H1 (cell line): ENCODE measurements around the gene DDC. TPM values are rescaled to one million over a fixed set of nuclear protein-coding genes. Genes with fewer than 3 reads are reported as not detected.

ENCODE experiments used
- CTCF ChIA-PET: fragments of 300-600 bp; sonication (Branson Sonifier 250); formaldehyde crosslinking; loops from one replicate; lab custom pipeline; 2021; ENCODE audit not compliant: partially characterized antibody; lab: Charles Lee
- POLR2A ChIA-PET: fragments of 300-600 bp; sonication (Branson Sonifier 250); formaldehyde crosslinking; loops from one replicate; lab custom pipeline; 2021; ENCODE audit warnings: inconsistent platforms; ENCODE audit not compliant: partially characterized antibody; lab: Charles Lee
- DNase-seq, 2 experiments: peaks; one replicate each; pipeline versions ENCODE4 v3.0.0 to v3.0.0-alpha.2; 2010 to 2022; ENCODE audit warnings: low spot score in 2 of 2, low read depth in 1 of 2, mixed read lengths in 1 of 2
- FAIRE-seq: peaks from 2 replicates; lab custom pipeline; 2011; peaks lifted over from hg19 to GRCh38; lab: Jason Lieb, UNC
- H2AFZ ChIP-seq: 2 replicates; pipeline ENCODE4 v1.8.1; 2012; ENCODE audit warnings: low read length, inconsistent platforms
- H2AK5ac ChIP-seq: 2 replicates; pipeline ENCODE4 v1.6.1; 2013; ENCODE audit warnings: low read depth, low read length
- H2BK120ac ChIP-seq: replicated peaks from 2 replicates; pipeline ENCODE3; 2013; ENCODE audit warnings: low read depth, low read length, inconsistent platforms
- H2BK12ac ChIP-seq: 2 replicates; pipeline ENCODE4 v1.6.1; 2013; ENCODE audit warnings: low read depth, low read length
- H2BK15ac ChIP-seq: 2 replicates; pipeline ENCODE4 v1.6.1; 2013; ENCODE audit warnings: low read length
- H2BK20ac ChIP-seq: 2 replicates; pipeline ENCODE4 v1.6.1; 2013; ENCODE audit warnings: low read length
- H2BK5ac ChIP-seq: 2 replicates; pipeline ENCODE4 v1.6.1; 2013; ENCODE audit warnings: low read depth, low read length
- H3K14ac ChIP-seq: 2 replicates; pipeline ENCODE4 v1.6.1; 2013; ENCODE audit warnings: inconsistent platforms; ENCODE audit not compliant: insufficient read length
- H3K18ac ChIP-seq: 2 replicates; pipeline ENCODE4 v1.6.1; 2013; ENCODE audit warnings: low read length; ENCODE audit errors: extremely low read depth
- H3K23ac ChIP-seq: 2 replicates; pipeline ENCODE4 v1.6.1; 2013; ENCODE audit warnings: inconsistent platforms; ENCODE audit not compliant: insufficient read length
- H3K23me2 ChIP-seq: 2 replicates; pipeline ENCODE4 v1.6.1; 2013; ENCODE audit warnings: low read depth, low read length
- H3K27ac ChIP-seq: 2 replicates; pipeline ENCODE4 v1.6.1; 2011; ENCODE audit warnings: low read depth, low read length, inconsistent platforms
- H3K27me3 ChIP-seq, 4 experiments: replicated peaks in 1 of 4; 1 replicate in 1 of 4; 2 replicates in 3 of 4; pipeline versions ENCODE4 v1.6.1 to v1.8.1; 2011 to 2013; ENCODE audit warnings: low read length in 3 of 4, mild to moderate bottlenecking in 3 of 4, inconsistent platforms in 2 of 4, mixed read lengths in 2 of 4, moderate library complexity in 1 of 4; ENCODE audit not compliant: control insufficient read depth in 3 of 4, insufficient read depth in 3 of 4; ENCODE audit errors: extremely low read depth in 1 of 4
- H3K36me3 ChIP-seq, 4 experiments: 2 replicates each; pipeline versions ENCODE4 v1.6.1 to v1.8.1; 2011 to 2013; ENCODE audit warnings: mild to moderate bottlenecking in 4 of 4, low read length in 3 of 4, moderate library complexity in 2 of 4, control low read depth in 1 of 4, inconsistent platforms in 1 of 4; ENCODE audit not compliant: insufficient read depth in 4 of 4, control insufficient read depth in 2 of 4
- H3K4ac ChIP-seq: replicated peaks from 2 replicates; pipeline ENCODE3; 2013; ENCODE audit warnings: low read length, low read depth, mixed read lengths, inconsistent platforms; ENCODE audit not compliant: insufficient read length
- H3K4me1 ChIP-seq, 4 experiments: replicated peaks in 1 of 4; 1 replicate in 1 of 4; 2 replicates in 3 of 4; pipeline versions ENCODE4 v1.6.1 to v1.8.1; 2011 to 2013; ENCODE audit warnings: low read length in 3 of 4, inconsistent platforms in 2 of 4, mixed read lengths in 1 of 4; ENCODE audit not compliant: insufficient read depth in 4 of 4, control insufficient read depth in 3 of 4
- H3K4me2 ChIP-seq, 2 experiments: 2 replicates each; pipeline versions ENCODE4 v1.6.1 to v1.8.1; 2011 to 2013; ENCODE audit warnings: low read depth in 2 of 2, low read length in 2 of 2, control low read depth in 1 of 2, inconsistent platforms in 1 of 2, mild to moderate bottlenecking in 1 of 2; ENCODE audit not compliant: insufficient read depth in 1 of 2
- H3K4me3 ChIP-seq, 4 experiments: fragments of 200-600, 300-600 bp in 1 of 4; sonication (generic), shearing (Covaris generic), sonication (Bioruptor Twin) in 1 of 4; 2 replicates each; pipeline versions ENCODE4 v1.5.1 to v1.8.1; 2011 to 2016; ENCODE audit warnings: low read length in 4 of 4, low read depth in 3 of 4, control low read depth in 2 of 4, inconsistent platforms in 2 of 4, mild to moderate bottlenecking in 2 of 4, mixed read lengths in 1 of 4, moderate library complexity in 1 of 4; ENCODE audit not compliant: insufficient read depth in 2 of 4; ENCODE audit errors: extremely low read depth in 1 of 4
- H3K56ac ChIP-seq: replicated peaks from 2 replicates; pipeline ENCODE3; 2013; ENCODE audit warnings: low read depth, mild to moderate bottlenecking, mixed read lengths, low read length, inconsistent platforms; ENCODE audit not compliant: insufficient read length
- H3K79me1 ChIP-seq: 2 replicates; pipeline ENCODE4 v1.6.1; 2013; ENCODE audit warnings: low read depth, low read length, control low read depth
- H3K79me2 ChIP-seq, 2 experiments: 2 replicates each; pipeline versions ENCODE4 v1.6.1 to v1.8.1; 2012 to 2013; ENCODE audit warnings: low read length in 2 of 2, mild to moderate bottlenecking in 2 of 2, inconsistent platforms in 1 of 2; ENCODE audit not compliant: insufficient read depth in 2 of 2, control insufficient read depth in 1 of 2
- H3K9ac ChIP-seq, 4 experiments: replicated peaks in 1 of 4; 1 replicate in 1 of 4; 2 replicates in 3 of 4; pipeline versions ENCODE4 v1.6.1 to v1.8.1; 2011 to 2013; ENCODE audit warnings: low read depth in 3 of 4, low read length in 3 of 4, control low read depth in 2 of 4, mild to moderate bottlenecking in 2 of 4, moderate library complexity in 2 of 4, inconsistent platforms in 1 of 4; ENCODE audit errors: extremely low read depth in 1 of 4
- H3K9me3 ChIP-seq, 2 experiments: 2 replicates each; pipeline versions ENCODE4 v1.6.1 to v1.8.1; 2012 to 2013; ENCODE audit warnings: mild to moderate bottlenecking in 2 of 2, moderate library complexity in 2 of 2, control low read depth in 1 of 2, inconsistent platforms in 1 of 2, low read depth in 1 of 2, low read length in 1 of 2, mixed read lengths in 1 of 2; ENCODE audit not compliant: insufficient read depth in 2 of 2
- H4K20me1 ChIP-seq, 2 experiments: replicated peaks in 1 of 2; 2 replicates each; pipeline versions ENCODE3 to v1.8.1; 2011 to 2013; ENCODE audit warnings: inconsistent platforms in 2 of 2, low read length in 2 of 2, mild to moderate bottlenecking in 1 of 2; ENCODE audit not compliant: insufficient read depth in 2 of 2, control insufficient read depth in 1 of 2
- H4K5ac ChIP-seq: 2 replicates; pipeline ENCODE4 v1.6.1; 2013; ENCODE audit warnings: low read length, low read depth, mixed read lengths, inconsistent platforms; ENCODE audit not compliant: insufficient read length
- H4K8ac ChIP-seq: 2 replicates; pipeline ENCODE4 v1.8.0; 2013; ENCODE audit warnings: mild to moderate bottlenecking, moderate library complexity, low read length, inconsistent platforms; ENCODE audit not compliant: insufficient read depth; ENCODE audit errors: extremely low read depth
- H4K91ac ChIP-seq: replicated peaks from 2 replicates; pipeline ENCODE3; 2013; ENCODE audit warnings: low read length, mixed read lengths, inconsistent platforms; ENCODE audit not compliant: insufficient read length
- BACH1 ChIP-seq: IDR thresholded peaks from 2 replicates; pipeline ENCODE4 v1.6.1; 2012; ENCODE audit warnings: low read length, improper control_type of control experiment
- BCL11A ChIP-seq, 2 experiments: IDR thresholded peaks; one replicate each; pipeline ENCODE4 v1.6.1; 2011; ENCODE audit warnings: low read depth in 2 of 2, low read length in 2 of 2, mild to moderate bottlenecking in 2 of 2
- BRCA1 ChIP-seq: IDR thresholded peaks from 2 replicates; pipeline ENCODE4 v1.6.1; 2012; ENCODE audit warnings: low read depth, low read length, improper control_type of control experiment
- GABPA ChIP-seq: IDR thresholded peaks from 2 replicates; pipeline ENCODE4 v1.6.1; 2011; ENCODE audit warnings: mild to moderate bottlenecking, low read length, moderate library complexity, borderline replicate concordance; ENCODE audit not compliant: insufficient read depth
- KDM5A ChIP-seq: fragments of 200-600 bp; IDR thresholded peaks from 2 replicates; pipeline ENCODE4 v1.7.1; 2012; ENCODE audit warnings: mild to moderate bottlenecking, low read length, inconsistent platforms, mixed read lengths
- RNF2 ChIP-seq: fragments of 200-900, 300-1000 bp; sonication (generic); IDR thresholded peaks from 2 replicates; pipeline ENCODE4 v1.7.1; 2016; ENCODE audit warnings: borderline replicate concordance, low read depth, mild to moderate bottlenecking, antibody characterized with exemption, low read length; ENCODE audit not compliant: poor library complexity, severe bottlenecking; ENCODE audit errors: missing control alignments
- RXRA ChIP-seq: IDR thresholded peaks from 2 replicates; pipeline ENCODE4 v1.6.1; 2011; ENCODE audit warnings: low read depth, mild to moderate bottlenecking, low read length, moderate library complexity; ENCODE audit not compliant: insufficient read depth
- SAP30 ChIP-seq: fragments of 300-600 bp; sonication (generic); IDR thresholded peaks from 2 replicates; pipeline ENCODE4 v1.7.1; 2012; ENCODE audit warnings: low read length, moderate library complexity, mild to moderate bottlenecking, inconsistent platforms; ENCODE audit not compliant: insufficient read depth, insufficient replicate concordance
- SP4 ChIP-seq: IDR thresholded peaks from 2 replicates; pipeline ENCODE4 v1.6.1; 2012; ENCODE audit warnings: low read length, inconsistent platforms
- SUZ12 ChIP-seq: fragments of 200-600 bp; sonication (generic); IDR thresholded peaks from 2 replicates; pipeline ENCODE4 v1.6.1; 2012; ENCODE audit warnings: mild to moderate bottlenecking, inconsistent platforms, low read length, moderate library complexity, mixed read lengths
- TAF1 ChIP-seq: IDR thresholded peaks from 2 replicates; pipeline ENCODE4 v1.6.1; 2011; ENCODE audit warnings: mild to moderate bottlenecking, low read depth, low read length
- YY1 ChIP-seq: IDR thresholded peaks from 2 replicates; pipeline ENCODE4 v1.6.1; 2011; ENCODE audit warnings: low read depth, mild to moderate bottlenecking, low read length
- ZNF274 ChIP-seq: IDR thresholded peaks from 2 replicates; pipeline ENCODE4 v1.7.0; 2012; ENCODE audit warnings: low read length, borderline replicate concordance; ENCODE audit errors: extremely low read depth
- WGBS, 2 experiments: shearing (Covaris generic) in 1 of 2; methylation state at CpG; one replicate each; pipeline versions ENCODE4 v1.1.6 to v1.1.7; 2013 to 2015; ENCODE audit warnings: low lambda C conversion rate in 2 of 2, mixed read lengths in 2 of 2, inconsistent platforms in 1 of 2, low coverage in 1 of 2, missing lambda C conversion rate in 1 of 2; ENCODE audit not compliant: insufficient replicate concordance in 2 of 2, insufficient coverage in 1 of 2, insufficient read length in 1 of 2; ENCODE audit errors: extremely low coverage in 1 of 2, missing lambda C conversion rate in 1 of 2; 5-methylcytosine and 5-hydroxymethylcytosine counted together
- polyA plus RNA-seq, 7 experiments: library from polyadenylated mRNA; depleted of rRNA in 3 of 7; stranded (reverse) in 5 of 7; unstranded in 2 of 7; fragments of >200 nt in 5 of 7; fragments of 200-250 nt in 2 of 7; gene quantifications; 1 replicate in 5 of 7; 2 replicates in 1 of 7; 4 replicates in 1 of 7; pipeline versions ENCODE4 v1.2.1 to v1.2.3, GENCODE V29; 2011 to 2013; ENCODE audit warnings: missing spikeins in 2 of 7, mixed read lengths in 2 of 7
- total RNA-seq: library from RNA; stranded (reverse); fragmentation: NEBNext Ultra II Directional; extraction: Animal tissue kit (Norgen Biotek cat#: 25700); gene quantifications from 2 replicates; pipeline ENCODE4 v1.2.1, GENCODE V29; 2021

Gene DDC
- total and polyA plus RNA-seq, 2 of the 8 experiments (the other 6 are each of a cell fraction or from before 2014, with no cell fraction given): 0.05 TPM; not detected in 1

GRCh38 chr7:50594734-50595485 lies 29.7 kb upstream of the DDC start:
- Histone ChIP-seq H2BK20ac (no peak overlapping the region), H4K8ac (no peak overlapping the region)

More at GRCh38 chr7:50594734-50595485, 29.7 kb upstream of the DDC start:
- no peak overlapping the region for H3K27ac ChIP-seq
- H4K91ac ChIP-seq: no peak overlapping the region
- H3K56ac ChIP-seq: no peak overlapping the region
- H3K9me3 ChIP-seq: no peaks in the 10 kb centered on the region
- TF ChIP-seq RXRA (no peak), ZNF274 (no peak), SP4 (no peak), GABPA (no peak), RNF2 (no peak), TAF1 (no peak), BRCA1 (no peak), BACH1 (no peak), BCL11A (IDR thresholded peaks at IDR 0.05; ENCODE audit: low read depth in 2 of 2, low read length in 2 of 2) (no peak), KDM5A (no peak), YY1 (no peak), SUZ12 (no peak), SAP30 (no peak)
- FAIRE-seq (no peak), DNase-seq (no peak)
- H2BK120ac ChIP-seq: no peak overlapping the region
- no peaks in the 10 kb centered on the region for H3K27me3 ChIP-seq
- no peaks in the 10 kb centered on the region for H3K23me2 ChIP-seq
- H3K4ac ChIP-seq: no peak overlapping the region
- no peak overlapping the region for H3K4me2 ChIP-seq
- H3K14ac ChIP-seq: no peak overlapping the region
- H3K4me3 ChIP-seq: no peak overlapping the region
- H3K36me3 ChIP-seq: peaks cover 3 to 17% (median 14%) of the 10 kb centered on the region in 4 experiments; a peak in 7 of 8 replicates
- no peak overlapping the region for H2BK12ac ChIP-seq
- H2BK15ac ChIP-seq: no peak overlapping the region
- H3K79me1 ChIP-seq: no peaks in the 10 kb centered on the region; the same call in 1 of the 2 replicates
- H3K4me1 ChIP-seq: no peaks in the 10 kb centered on the region; a peak in 1 of 7 replicates
- peaks cover 0 to 2% of the 10 kb centered on the region in 2 experiments for H4K20me1 ChIP-seq
- no peak overlapping the region for H3K23ac ChIP-seq
- H2AK5ac ChIP-seq: no peak overlapping the region
- no peak overlapping the region for H2BK5ac ChIP-seq
- H3K79me2 ChIP-seq: no peaks in the 10 kb centered on the region
- ChIA-PET POLR2A (interaction anchor here (1.3 kb wide), 1 partner anchor 15 kb away, joined by 4 read pairs; no protein-coding TSS in a partner anchor), CTCF (interaction anchor here (0.8 to 4.7 kb wide), 17 partner anchors 7 to 418 kb away, joined by 3 to 33 read pairs (median 4); no protein-coding TSS in a partner anchor)
- WGBS, 2 experiments: 93% methylated on average over 7 of the region's 7 CpGs; no CpG with 5 or more reads in 1 of the 2 experiments
- H3K9ac ChIP-seq: no peak overlapping the region
- no peak overlapping the region for H4K5ac ChIP-seq
- H3K18ac ChIP-seq: no peak overlapping the region
- H2AFZ ChIP-seq: no peak overlapping the region
